Inflammatory macrophage (primary cell): ENCODE results near the gene RECQL.
"Not testable (repeated sequence)": the region's sequence is repeated elsewhere in the genome, so short reads cannot be mapped to it uniquely, and the experiment has no call there.

Experiments used
- DNase-seq, 2 donors: peaks; one replicate each; pipeline ENCODE4 v3.0.0-alpha.2; 2020 to 2022

Gene RECQL

DNA sequence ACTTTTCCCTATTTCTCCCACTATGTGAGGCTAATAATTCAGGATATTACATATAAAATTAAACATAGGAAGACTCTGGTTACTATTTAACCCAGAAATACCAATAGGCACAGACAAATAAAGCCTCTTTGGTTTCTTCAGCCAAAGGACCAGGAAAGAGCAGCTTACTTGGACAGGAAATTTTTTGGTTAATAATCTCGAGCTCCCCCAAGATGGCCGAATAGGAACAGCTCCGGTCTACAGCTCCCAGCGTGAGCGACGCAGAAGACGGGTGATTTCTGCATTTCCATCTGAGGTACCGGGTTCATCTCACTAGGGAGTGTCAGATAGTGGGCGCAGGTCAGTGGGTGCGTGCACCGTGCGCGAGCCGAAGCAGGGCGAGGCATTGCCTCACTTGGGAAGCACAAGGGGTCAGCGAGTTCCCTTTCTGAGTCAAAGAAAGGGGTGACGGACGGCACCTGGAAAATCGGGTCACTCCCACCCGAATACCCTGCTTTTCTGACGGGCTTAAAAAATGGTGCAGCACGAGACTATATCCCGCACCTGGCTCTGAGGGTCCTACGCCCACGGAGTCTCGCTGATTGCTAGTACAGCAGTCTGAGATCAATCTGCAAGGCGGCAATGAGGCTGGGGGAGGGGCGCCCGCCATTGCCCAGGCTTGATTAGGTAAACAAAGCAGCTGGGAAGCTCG, 82.3 kb downstream of the RECQL start:
- DNase-seq, result not testable (repeated sequence)
